ENCODE results near the gene ITFG1.

- no peak for TF ChIP-seq EZH2phosphoT487 (IDR thresholded peaks at IDR 0.05; ENCODE audit: borderline replicate concordance)
- TF ChIP-seq CTCF (conservative IDR thresholded peaks at IDR 0.05; ENCODE audit: low read length): peak; percentile 51
Measured at GRCh38 chr16:47132308-47132707, 328.6 kb downstream of the ITFG1 start.

All from Loucy (cell line).